DND-41 (cell line): Measurements from ENCODE around the gene CFC1.
"Not testable (repeated sequence)": the region's sequence is repeated elsewhere in the genome, so short reads cannot be mapped to it uniquely, and the experiment has no call there.

Experiments
- CTCF ChIP-seq: IDR thresholded peaks from 2 replicates; pipeline ENCODE4 v1.5.1; 2012; ENCODE audit warnings: borderline replicate concordance, low read length, moderate library complexity, mild to moderate bottlenecking; ENCODE audit not compliant: poor library complexity, severe bottlenecking; ENCODE audit errors: extremely low read depth
- EZH2 ChIP-seq: IDR thresholded peaks from 3 replicates; pipeline ENCODE4 v1.6.1; 2012; ENCODE audit warnings: borderline replicate concordance, low read depth, mild to moderate bottlenecking, moderate library complexity, low read length, inconsistent platforms; ENCODE audit not compliant: severe bottlenecking

GRCh38 chr2:130597994-130598393 lies 1.4 kb downstream of the CFC1 start:
- not testable (repeated sequence) for TF ChIP-seq CTCF, EZH2
